ENCODE measurements around the gene CHAF1A.
A peak's percentile ranks its signal among the peaks of the same experiment; 100 is the strongest.

Gene CHAF1A

DNA sequence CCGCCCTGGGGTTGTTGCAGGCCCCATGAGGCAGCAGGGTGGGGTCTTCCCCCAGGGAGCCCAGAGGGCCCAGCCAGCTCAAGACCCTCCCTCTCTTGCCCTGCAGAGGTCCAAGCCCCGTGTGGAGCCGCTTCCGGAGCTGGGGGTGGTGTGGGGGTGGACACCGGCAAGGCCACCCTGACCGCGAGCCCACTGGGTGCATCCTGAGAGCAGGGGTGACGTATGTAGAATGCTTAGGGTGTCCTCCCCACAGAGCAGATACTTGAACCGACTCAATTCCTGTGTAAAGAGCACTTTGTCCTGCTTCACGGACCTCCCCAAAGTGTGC is 40.3 kb downstream of the CHAF1A start:
- DNase-seq = no peak

DNA sequence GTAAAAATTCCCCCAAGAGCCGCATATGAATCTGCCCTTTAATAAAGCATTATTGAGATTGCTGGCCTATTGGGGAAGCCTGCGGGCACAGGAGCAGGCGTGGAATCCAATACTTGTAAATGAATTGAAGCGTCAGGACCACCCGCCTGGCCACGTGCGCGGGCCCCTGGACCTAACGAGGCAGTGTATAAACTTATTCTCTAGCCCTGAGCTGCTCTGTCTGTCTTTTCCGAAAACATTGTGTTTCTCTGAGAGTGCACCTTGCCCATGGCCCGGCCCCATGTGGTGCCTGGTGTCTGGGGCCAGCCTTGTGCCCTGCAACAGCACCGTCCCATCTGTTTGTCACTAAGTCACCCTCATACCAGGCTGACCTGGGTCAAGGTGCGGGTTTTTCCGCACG is 40.7 kb downstream of the CHAF1A start:
- DNase-seq = no peak

DNA sequence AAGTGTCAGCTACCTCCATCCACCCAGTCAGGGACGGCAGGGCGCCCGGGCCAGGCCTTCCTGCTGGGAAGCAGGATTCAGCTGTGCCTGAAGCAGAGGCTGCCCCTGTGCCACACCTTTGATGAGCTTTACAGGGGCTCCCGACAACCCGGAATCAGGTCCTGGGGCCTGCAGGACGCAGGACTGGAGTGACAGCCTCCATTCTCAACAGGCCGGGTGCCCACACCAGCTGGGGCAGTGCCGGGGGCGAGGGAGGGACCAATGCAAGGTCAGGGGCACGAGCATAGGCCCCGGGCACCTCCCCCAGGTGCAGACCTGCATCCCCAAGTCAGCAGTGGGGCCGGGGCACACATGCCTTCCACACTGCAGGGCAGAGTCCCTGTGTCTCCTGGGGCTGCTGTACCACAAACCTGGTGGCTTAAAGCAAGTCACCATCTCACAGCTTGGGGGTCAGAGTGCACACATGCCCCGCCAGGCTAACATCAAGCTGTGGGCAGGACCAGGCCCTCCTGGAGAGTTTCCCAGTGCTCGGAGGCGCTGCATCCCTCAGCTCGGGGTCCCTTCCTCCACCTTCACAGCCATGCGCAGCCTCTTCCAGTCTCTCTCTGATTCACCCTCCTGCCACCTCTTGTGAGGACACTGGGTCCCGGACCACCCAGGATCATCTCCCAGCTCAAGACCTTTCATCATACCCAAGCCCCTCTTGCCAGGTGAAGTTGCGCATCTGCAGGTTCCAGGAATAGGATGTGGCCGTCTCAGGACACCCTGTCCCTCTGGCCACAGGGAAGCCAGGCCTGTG is 41.7 kb downstream of the CHAF1A start:
- DNase-seq = no peak

DNA sequence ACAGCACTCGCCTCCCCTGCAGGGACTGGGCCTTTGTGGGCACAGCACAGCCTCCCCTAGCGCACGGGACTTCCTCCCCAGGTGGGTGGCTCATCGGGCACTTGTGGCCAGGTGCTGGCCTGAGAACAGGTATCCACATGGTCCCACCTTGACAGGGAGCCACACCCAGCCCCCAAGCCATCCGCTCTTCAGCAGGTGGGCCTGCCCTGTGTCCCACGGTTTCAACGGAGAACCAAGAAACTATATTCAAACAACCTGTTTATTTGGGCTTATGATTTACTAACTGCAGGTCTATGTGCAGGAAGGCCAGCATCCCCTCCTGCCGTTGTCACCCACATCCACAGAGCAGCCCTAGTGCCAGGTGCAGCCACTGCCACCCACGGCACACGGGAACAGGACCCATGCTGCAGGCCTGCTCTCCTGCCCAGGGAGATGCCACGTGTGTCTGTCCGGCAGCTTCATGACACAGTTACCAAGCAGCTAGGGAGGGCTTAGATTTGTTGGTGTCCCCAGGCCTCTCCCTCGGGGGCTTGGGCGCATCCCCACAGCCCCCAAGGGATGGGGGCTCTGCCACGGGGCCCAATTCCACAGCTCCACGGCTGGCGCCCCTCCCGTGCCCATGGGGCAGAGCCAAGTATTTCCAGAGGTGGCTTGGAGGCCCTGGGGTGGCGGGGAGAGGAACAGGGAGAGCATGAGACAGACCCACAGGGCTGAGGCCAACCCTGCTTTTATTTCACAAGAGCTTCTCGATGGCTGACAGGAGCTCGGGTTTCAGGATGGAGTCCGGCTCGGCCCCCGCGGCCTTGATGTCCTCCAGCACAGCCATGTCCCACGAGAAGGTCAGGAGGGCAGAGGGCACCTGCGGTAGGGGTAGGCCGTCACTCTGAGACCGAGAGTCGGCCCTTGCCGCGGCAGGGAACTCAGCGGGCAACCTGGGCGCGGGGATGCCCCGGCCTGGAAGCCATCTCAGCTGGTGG is 42.6 kb downstream of the CHAF1A start:
- DNase-seq = no peak

DNA sequence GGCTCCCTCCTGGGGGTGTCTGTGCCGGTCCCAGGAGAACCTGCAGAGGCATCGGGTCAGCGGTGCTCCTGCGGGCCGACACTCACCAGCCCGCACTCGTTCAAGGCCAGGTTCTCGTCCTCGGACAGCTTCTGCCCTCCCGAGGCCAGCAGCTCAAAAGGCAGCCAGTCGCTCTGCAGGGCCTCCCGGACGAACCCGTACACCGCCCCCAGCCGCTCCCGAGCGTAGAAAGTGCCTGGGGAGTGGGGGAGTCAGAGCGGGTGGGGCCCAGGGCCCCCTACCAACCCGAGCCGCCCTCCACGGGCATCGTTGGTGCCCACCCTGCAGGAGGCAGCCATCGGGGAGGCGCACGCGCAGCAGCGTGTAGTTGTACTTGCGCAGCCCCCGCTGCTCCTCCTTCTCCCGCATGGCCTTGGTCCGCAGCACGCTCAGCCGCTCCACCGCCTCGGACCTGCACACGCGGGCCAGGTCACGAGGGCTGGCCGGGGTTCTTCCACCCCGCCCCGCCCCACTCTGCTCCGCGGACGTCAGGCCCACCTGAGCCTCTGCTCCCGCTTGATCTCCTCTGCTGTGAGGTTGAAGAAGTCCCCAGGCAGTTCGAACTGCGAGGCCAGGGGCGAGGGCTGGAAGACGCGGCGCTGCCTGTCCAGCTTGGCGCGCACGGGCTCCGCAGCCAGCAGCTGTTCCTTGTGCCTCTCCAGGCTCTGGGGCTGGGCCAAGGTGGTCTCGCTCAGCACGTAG is 43.7 kb downstream of the CHAF1A start:
- DNase-seq = no peak

DNA sequence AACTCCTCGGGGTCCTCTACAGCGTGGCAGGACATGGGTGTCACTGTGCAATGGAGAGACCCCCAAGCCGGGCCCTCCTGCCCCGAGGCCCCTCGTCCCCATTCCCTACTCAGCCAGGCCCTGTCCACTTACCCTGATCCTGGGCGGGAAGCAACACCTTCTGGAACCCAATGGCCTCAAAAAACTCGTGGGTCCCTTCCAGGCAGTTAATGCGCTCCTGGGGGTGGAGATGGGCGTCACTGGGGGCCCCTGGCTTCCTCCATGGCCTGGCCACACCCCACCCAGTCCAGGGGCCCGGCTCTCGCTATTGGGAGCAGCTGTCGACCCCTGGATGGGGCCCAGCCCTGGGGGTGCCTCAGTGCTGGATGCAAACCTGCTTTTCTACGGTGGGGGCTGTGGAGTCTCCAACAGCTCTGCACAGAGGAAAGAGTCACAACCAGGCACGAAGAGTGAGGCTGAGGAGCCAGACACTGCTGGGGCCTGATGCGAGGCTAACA is 44.3 kb downstream of the CHAF1A start:
- no peak for DNase-seq

DNA sequence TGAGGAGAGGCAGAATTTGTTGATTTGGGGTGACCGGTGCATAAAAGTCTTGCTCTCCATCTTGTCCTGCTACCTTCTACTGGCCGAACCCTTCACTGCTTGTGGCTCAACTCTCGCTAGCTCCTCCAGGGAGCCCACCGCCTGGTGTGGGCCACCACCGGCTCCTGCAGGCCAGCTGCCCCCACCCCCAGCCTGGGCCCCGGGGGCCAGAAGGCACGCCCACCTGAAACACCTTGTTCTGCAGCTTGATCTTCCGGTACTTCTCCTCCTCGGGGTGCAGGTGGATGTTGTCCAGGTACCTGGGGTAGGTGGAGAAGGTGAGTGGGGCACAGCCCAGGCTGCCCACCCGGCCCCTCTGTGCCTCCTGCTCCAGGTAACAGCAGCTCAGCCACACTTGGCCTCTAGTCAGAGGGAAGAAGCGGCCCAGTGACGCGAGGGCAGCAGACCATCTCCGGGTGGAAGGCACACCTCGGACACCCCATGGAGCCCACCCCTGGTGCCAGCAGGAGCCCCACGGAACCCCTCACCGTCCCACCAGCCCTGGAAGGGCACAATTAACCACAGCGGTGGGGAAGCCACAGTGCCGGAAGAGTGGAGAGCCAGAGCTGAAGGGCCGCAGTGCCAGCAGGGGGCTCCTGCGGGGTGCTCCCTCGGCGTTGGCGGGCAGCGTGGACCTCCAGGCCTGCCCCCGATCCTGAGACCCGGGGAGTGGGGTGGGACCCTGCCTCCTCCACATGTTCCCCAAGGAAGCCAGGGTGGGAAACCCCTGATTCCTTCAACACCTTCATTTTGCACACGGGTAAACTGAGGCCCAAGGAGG is 45.1 kb downstream of the CHAF1A start:
- DNase-seq = no peak

DNA sequence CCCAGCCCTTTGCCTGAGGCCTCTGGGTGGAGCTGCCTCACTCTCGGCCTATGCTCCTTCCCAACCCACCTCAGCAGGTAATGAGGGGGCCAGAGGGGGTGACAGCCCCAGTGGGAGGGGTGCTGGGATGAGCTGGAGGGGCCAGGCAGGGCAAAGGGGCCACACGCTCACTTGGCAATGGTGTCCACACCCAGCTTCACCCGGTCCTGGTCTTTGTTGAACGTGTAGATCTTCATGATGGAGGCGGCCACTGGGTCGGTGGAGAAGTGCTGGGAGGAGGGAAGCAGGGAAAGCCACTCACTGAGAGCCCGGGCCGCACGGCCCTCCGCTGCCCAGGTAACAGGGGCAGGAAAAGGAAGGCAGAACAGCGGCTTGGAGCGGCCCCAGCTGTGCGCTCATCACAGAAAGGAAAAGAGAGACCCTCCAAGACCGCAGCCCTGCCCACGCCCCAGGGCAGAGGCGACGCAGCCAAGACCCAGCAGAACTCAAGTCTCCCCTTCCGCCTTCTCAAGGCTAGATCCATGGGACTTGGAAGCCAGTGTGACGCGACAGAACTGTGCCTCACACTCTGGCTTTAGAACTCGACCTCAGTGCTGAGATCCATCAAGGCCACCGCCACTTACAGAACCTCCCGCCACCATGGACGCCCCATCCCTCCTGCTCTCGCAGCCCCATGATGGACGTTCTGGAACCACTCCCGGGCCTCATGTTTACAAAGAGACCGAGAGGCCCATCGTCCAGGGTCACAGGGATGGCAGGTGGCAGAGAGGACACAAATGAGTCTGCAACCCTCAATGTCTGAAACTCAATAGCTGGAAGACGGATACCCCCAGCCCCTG is 45.9 kb downstream of the CHAF1A start:
- DNase-seq = no peak

DNA sequence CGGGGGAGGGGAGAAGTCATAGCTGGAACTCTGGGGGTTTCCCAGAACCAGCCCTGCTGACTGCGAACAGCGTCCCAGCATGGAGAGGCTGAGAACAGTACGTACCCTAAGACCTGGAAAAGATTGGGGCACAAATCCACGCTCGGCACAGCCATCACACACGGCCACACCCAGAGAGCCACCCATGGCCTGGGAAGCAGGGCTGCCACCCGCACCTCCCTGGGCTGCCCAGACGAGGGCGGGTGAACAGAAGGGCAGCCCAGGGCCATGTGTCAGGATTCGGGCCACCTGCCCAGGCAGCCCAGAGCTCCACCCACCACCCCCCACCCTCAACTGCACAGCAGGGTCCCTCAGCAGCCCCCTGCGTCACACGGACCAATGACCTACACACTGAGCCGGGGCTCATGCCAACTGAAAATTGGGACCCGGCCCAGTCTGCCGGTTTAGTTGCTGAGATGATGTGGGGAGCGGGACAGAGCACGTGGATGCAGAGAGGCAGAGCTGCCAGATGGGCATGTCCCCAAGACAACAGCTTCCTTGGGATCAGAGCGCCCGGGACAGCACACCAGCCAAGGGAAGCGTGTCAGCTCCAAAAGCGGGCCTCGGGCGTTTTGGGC is 46.7 kb downstream of the CHAF1A start:
- no peak for DNase-seq

DNA sequence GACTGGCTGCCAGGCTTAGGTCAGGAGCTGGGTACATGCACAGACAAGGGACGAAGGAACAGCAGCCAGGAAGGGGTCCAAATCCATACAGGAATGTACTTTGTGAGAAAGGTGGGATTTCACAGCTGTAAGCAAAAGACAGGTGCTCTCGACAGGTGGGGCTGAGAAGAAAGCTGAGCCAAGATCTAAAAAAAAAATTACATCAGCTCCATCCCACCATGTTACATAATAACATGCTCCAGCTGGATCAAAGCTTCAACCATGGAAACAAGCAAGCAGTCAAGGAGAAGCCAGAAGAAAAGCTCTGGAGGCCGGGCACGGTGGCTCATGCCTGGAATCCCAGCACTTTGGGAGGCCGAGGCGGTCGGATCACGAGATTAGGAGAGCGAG is 47.2 kb downstream of the CHAF1A start:
- no peak for DNase-seq

DNA sequence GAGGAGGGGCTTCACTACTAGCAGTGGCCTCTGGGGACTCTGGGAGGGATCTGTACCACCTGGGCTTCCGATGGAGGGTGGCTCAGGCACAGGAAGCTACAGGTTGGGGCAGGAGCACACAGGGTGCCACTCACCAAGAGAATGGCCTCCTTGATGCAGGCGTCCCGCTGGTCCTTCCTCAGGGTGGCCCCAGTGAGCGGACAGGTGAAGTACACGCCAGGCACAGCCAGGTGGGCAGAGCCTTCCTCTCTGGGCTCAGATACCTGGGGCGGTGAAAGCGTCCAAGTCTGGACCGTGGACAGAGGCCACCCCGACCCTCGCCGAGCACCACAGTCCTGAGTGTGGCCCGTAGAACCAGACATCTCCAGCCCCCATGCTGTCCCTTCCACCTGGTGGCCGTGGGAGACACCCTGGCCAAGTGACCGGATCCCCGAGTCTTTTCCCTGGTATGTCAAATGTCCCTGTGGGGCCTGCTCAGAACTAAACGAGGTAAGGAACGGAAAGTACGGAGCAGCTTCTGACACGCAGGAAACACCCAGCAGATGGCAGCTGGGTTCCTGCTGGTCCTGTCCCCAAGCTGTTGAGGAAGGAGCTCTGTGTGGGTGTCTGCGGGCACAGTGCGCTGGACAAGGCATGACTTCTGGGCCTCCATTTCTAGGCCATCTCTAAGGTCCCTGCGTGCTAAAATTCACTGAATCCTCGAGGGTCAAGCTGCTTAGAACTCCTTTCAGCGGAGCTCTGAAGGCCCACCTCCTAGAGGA is 50.0 kb downstream of the CHAF1A start:
- no peak for DNase-seq

DNA sequence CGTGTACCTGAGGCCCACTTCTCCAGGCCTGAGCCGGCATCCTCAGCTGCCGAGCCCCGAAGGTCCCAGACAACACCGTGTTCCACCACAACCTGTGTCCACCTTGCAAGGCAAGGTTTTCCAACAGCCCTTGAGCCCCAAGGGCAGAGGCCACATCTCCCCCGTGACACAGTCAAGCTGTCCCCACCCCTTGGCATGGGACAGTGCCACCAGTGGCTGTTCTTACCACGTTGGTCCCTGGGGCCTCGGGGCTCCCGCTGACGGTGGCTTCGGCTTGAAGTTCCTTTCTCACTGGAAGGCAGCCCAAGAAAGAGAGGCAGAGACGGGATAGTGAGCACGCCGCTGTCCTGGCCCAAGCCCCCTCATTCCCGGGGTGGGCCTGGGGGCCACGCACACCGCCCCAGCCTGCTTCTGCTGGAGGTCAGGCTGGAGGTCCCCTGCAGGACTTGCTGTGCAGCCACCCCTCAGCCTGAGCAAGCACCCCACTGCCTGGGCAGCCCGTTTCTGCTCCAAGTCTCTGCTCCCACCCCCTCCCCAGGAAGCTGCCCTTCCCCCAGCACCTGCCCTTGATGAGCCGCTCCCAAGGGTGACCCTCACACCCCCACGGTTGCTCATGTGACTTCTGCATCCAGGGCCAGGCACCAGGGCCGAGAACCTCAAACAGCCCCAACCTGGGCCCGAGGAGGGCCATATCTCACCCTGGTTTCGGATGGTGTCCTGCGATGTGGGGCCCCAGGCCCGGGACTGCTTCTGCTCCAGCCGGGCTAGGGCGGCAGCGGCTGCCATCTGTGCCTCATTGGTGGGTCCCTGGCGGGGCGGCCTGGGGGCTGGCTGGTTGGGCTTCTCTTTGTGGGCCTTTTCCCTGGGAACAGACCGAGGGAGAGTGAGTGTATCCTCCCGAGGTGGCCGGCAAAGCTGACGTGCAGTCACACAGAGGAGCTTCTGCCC is 51.1 kb downstream of the CHAF1A start:
- DNase-seq = no peak

DNA sequence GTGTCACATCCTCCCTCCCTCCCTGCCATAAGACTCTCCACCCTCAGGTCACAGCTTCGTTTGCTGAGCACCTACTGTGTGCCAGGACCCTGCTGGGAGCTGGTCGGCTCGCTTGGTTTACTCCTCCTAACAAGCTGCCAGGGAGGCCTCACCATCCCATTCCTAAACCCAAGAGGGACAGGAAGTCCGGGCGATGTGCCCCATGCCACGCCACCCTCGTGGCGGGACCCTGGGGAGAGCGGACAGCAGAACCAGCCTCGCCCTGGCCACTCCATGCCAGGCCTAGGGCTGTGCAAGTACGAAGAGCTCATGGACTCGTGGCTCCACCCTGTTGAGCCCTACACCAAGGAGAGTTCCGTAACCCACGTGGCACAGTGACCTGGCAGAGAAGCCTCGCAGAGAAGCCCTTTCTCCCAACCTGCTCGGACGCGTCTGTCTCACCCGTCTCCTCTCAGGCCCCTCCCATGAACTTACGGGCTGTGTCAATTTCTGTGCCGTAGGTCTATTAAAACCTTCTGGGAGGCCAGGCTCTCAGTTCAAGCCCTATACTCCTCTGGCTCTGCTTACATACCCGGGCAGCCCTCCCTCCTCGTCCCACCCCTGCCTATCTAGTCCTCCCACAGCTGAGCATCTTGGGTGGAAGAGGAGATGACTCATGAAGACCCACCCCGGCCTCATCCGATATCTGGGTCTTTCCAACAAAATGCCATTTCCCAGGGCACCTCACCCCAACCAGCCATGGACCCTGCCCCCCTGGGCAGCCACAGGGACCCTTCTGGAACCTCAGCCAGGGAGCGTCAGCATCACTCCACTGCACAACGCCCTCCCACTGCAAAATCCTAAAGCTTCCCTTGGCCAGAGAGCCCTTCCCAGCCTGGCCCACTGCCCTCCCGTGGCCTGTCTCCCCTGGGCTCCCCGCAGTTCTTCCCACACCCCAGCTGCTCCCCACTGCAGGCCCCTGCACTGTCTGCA is 52.6 kb downstream of the CHAF1A start:
- DNase-seq = no peak

DNA sequence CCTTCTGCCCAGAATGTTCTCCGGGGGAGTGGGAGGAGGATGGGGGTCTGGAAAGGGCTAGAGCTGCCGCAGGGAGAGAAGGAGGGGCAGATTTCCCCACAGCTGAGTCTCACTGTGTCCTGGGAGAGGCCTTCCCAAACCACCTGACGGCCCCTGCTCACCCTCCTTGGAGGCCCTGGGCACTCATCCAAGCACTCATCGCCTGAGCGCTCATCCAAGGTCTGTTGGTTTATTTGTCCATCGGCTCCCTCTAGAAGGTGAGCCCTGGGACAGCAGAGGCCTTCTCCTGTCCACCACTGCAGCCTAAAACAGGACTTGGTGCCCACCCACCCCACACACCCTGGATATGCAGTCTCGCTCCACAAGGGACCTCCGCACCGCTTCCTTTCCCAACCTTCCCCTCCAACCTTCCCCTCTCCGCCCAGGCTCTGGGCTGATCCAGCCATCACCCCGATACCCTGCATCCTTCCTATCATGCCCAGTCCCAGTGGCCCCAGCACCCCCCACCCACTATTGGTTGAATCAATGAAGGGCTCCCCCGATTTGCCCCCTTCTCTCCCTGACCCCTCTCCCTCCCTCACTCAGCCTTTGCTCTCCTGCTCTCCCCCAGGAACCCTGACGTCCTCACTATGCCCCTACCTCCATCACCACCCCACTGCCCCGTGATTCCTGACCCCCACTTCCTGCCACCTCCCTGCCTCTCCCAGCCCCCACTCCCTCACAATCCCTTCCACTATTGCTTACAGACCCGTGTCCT is 53.5 kb downstream of the CHAF1A start:
- peak; percentile 49 for DNase-seq

DNA sequence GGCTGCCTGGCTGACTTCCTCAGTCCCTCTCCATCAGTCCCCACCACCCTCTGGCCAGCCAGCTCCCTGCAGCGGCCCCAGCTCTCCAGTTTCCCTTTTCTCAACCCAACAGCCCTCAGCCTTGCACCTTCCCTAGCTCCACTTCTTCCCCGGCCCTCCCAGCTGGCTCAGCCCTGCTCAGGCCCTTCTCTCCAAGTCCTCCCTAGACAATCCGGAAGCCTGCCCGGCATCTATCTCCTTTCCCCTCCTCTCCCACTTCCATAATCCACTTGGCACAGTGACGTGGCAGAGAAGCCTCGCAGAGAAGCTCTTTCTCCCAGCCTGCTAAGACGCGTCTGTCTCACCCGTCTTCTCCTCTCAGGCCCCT is 54.0 kb downstream of the CHAF1A start:
- DNase-seq = peak; percentile 54

DNA sequence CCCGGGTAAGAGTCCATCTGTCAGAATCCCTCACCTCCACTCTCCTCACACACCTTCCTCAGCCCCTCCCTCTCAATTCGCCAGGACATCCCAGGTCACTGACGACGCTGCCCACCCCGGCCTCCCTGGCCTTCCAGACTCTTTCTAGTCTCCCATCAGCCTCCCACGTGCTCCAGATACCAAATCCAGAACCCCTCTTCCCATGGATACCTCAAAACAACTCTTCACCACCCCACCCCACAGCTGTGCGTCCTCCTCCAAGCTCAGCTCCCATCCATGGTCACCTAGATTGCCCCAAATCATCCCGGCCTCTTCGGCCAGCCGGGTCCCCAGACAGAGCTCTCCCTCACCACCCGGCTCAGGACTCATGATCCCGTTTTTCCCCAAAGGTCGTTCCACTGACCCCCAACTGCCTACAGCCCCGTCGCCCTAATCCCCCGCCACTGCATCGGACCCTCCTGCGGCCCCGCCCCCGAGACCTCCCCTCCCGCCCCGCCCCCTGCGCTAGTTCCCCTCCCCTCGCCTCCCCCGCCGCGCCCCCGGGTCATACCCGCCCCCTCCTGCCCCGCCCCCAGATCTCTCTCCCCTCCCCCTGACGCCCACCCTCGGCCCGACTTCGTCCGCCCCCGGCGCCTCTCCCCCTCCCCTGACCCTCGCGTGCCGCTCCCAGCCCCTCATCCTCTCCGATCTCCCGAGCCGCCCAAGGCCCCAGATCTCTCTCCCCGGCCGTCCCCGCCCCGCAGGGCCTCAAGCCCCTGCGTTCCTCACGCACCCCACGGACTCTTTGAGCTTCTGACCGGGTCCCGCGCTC is 54.6 kb downstream of the CHAF1A start:
- peak; percentile 80 for DNase-seq

Measured in NCI-H69 (cell line).